ENCODE results near the gene PRDM4.
A peak's percentile ranks its signal among the peaks of the same experiment; 100 is the strongest.

The PRDM4 gene

DNA sequence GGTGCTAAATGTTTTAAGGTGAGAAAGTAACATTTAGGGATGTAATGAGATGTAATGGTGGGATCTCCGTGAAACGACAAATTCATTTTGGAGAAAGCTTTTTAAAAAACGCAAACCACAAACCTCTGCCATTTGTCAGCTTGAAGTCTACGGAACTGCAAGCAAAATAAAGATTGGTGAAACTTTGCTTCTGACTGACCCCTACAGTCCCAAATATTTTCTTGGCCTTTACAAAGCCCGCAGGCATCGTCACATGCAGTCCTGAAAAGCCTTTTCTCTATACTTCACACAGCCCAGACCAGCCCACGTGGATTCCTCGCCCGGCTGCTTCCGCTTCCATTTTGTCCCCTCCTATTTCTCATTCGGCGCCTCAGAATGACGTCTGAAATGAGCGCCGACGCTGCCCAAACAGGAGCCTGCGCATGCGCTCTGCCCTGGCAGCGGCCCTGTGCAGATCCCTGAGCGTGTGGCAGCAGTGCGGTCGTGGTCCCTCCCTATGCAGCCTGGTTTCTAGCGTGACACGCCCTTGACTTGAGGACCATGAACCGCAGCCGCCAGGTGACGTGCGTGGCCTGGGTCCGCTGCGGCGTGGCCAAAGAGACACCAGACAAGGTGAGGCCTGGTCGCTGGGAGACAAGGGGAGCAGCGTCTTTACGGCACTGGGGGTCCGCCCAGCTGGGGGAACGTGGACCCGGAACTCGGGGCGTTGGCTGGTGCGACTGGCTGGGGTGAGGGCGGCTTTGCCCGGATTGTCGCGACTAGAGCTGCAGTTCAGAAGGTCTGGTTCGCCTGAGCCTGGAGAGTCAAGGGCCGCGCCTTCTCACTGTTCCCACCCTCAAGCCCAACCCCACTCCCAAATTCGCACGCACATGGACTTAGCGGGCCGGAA lies 75.3 kb downstream of the PRDM4 start, which contains the start of gene PWP1:
TSS of gene PWP1 (plus strand) at position 440 of the 889 bp plus-strand sequence. CDS start at position 541, 101 bp downstream.
- peak; percentile 70 for DNase-seq (ENCODE audit: low read depth)

- DNase-seq (ENCODE audit: low read depth), result no peak
These were observed 76.0 kb downstream of the PRDM4 start for GRCh38 chr12:107684990-107685359.

GRCh38 chr12:107684029-107684795 lies 76.7 kb downstream of the PRDM4 start:
- DNase-seq (ENCODE audit: low read depth), result no peak
